Neural progenitor cell (in vitro differentiated cells): ENCODE results near the gene VGLL3. TPM values are rescaled to one million over a fixed set of nuclear protein-coding genes. Genes with fewer than 3 reads are reported as not detected.

ENCODE experiments used
- DNase-seq: peaks from one replicate; pipeline ENCODE4 v3.0.0-alpha.2; 2016; ENCODE audit warnings: low spot score
- H2AFZ ChIP-seq: fragments of 200-600 bp; sonication (generic); replicated peaks from 2 replicates; pipeline ENCODE4 v1.6.1; 2016; ENCODE audit warnings: antibody characterized with exemption
- H3F3A ChIP-seq: fragments of 200-600 bp; sonication (generic); 2 replicates; pipeline ENCODE4 v1.6.1; 2016; ENCODE audit warnings: antibody characterized with exemption, low read depth
- H3K27ac ChIP-seq: fragments of 200-600 bp; sonication (generic); 2 replicates; pipeline ENCODE4 v1.5.1; 2016; ENCODE audit warnings: mild to moderate bottlenecking
- H3K27me3 ChIP-seq: fragments of 200-600 bp; sonication (generic); 2 replicates; pipeline ENCODE4 v1.6.1; 2016; ENCODE audit warnings: mild to moderate bottlenecking, moderate library complexity
- H3K36me3 ChIP-seq: fragments of 200-600 bp; sonication (generic); 2 replicates; pipeline ENCODE4 v1.5.1; 2016
- H3K4me1 ChIP-seq: fragments of 200-600 bp; sonication (generic); 2 replicates; pipeline ENCODE4 v1.6.1; 2016; ENCODE audit warnings: mixed run types
- H3K4me2 ChIP-seq: fragments of 200-600 bp; sonication (generic); 2 replicates; pipeline ENCODE4 v1.6.1; 2016
- H3K4me3 ChIP-seq: fragments of 200-600 bp; sonication (generic); 2 replicates; pipeline ENCODE4 v1.5.1; 2016
- H3K79me2 ChIP-seq: fragments of 200-600 bp; sonication (generic); 2 replicates; pipeline ENCODE4 v1.6.1; 2016; ENCODE audit warnings: low read depth
- H3K9ac ChIP-seq: fragments of 200-600 bp; sonication (generic); 2 replicates; pipeline ENCODE4 v1.6.1; 2016
- H3K9me3 ChIP-seq: fragments of 200-600 bp; sonication (generic); 2 replicates; pipeline ENCODE4 v1.5.1; 2016; ENCODE audit warnings: low read depth
- H4K20me1 ChIP-seq: fragments of 200-600 bp; sonication (generic); 2 replicates; pipeline ENCODE4 v1.6.1; 2016; ENCODE audit warnings: low read depth
- H3K27ac Mint-ChIP-seq: 3 replicates; pipeline ENCODE4 v1.8.0; 2021; ENCODE audit warnings: mixed read lengths
- H3K27me3 Mint-ChIP-seq: 2 replicates; pipeline ENCODE4 v1.8.0; 2022; ENCODE audit warnings: low read depth, mild to moderate bottlenecking, inconsistent platforms, moderate library complexity, mixed read lengths; ENCODE audit not compliant: insufficient read depth
- H3K36me3 Mint-ChIP-seq: 3 replicates; pipeline ENCODE4 v1.8.0; 2021; ENCODE audit warnings: mixed read lengths
- H3K4me1 Mint-ChIP-seq: 3 replicates; pipeline ENCODE4 v1.8.0; 2021; ENCODE audit warnings: mixed read lengths
- H3K4me3 Mint-ChIP-seq: 3 replicates; pipeline ENCODE4 v1.8.0; 2021; ENCODE audit warnings: mild to moderate bottlenecking, moderate library complexity, mixed read lengths
- H3K9me3 Mint-ChIP-seq: 3 replicates; pipeline ENCODE4 v1.8.0; 2020; ENCODE audit warnings: mixed read lengths
- CTCF ChIP-seq: fragments of 200-600 bp; sonication (generic); IDR thresholded peaks from 2 replicates; pipeline ENCODE4 v1.5.1; 2017; ENCODE audit warnings: antibody characterized with exemption, mild to moderate bottlenecking
- EZH2 ChIP-seq: fragments of 200-600 bp; sonication (generic); IDR thresholded peaks from 2 replicates; pipeline ENCODE4 v1.6.1; 2017; ENCODE audit warnings: antibody characterized with exemption, mild to moderate bottlenecking, moderate library complexity
- EZH2phosphoT487 ChIP-seq: fragments of 200-600 bp; sonication (generic); IDR thresholded peaks from 2 replicates; pipeline ENCODE4 v1.6.1; 2017; ENCODE audit warnings: antibody characterized with exemption
- total RNA-seq: library from RNA; depleted of rRNA; stranded (reverse); fragments of >200 nt; gene quantifications from 2 replicates; pipeline ENCODE4 v1.2.3, GENCODE V29; 2015; ENCODE audit warnings: low replicate concordance

Gene VGLL3
- total RNA-seq, 1 donor from 2014 or later = 1.8 TPM

GRCh38 chr3:86990012-86990733 is 776 bp downstream of the VGLL3 start:
- Mint-ChIP-seq H3K36me3 (no peaks in the 10 kb centered on the region), H3K4me3 (peak overlapping the region; percentile 88), H3K4me1 (peaks cover 7% of the 10 kb centered on the region), H3K27me3 (peaks cover 7% of the 10 kb centered on the region), H3K9me3 (no peaks in the 10 kb centered on the region), H3K27ac (no peak overlapping the region)
- Histone ChIP-seq H3K27me3 (peaks cover 19% of the 10 kb centered on the region), H4K20me1 (no peaks in the 10 kb centered on the region), H3K4me2 (peak overlapping the region; percentile 93), H3K36me3 (no peaks in the 10 kb centered on the region), H3K4me3 (peak overlapping the region; percentile 88), H3K79me2 (no peaks in the 10 kb centered on the region), H3K27ac (no peak overlapping the region), H2AFZ (peak overlapping the region; percentile 96), H3K4me1 (peaks cover 8% of the 10 kb centered on the region), H3K9me3 (no peaks in the 10 kb centered on the region), H3K9ac (no peak overlapping the region), H3F3A (peaks cover 5% of the 10 kb centered on the region)
- TF ChIP-seq EZH2 (no peak), CTCF (no peak), EZH2phosphoT487 (no peak)
- DNase-seq = no peak

GRCh38 chr3:86989611-86990010 is 1.3 kb downstream of the VGLL3 start:
- no peak overlapping the region for H3K27ac Mint-ChIP-seq

GRCh38 chr3:86989006-86989405 is 1.9 kb downstream of the VGLL3 start:
- Histone ChIP-seq H2AFZ (no peak overlapping the region), H3F3A (peaks cover 5% of the 10 kb centered on the region), H3K4me3 (no peak overlapping the region), H3K4me2 (no peak overlapping the region), H3K9me3 (no peaks in the 10 kb centered on the region), H3K4me1 (peaks cover 8% of the 10 kb centered on the region), H3K79me2 (no peaks in the 10 kb centered on the region), H4K20me1 (no peaks in the 10 kb centered on the region), H3K36me3 (no peaks in the 10 kb centered on the region), H3K27ac (no peak overlapping the region), H3K9ac (no peak overlapping the region), H3K27me3 (peaks cover 19% of the 10 kb centered on the region)
- peaks cover 7% of the 10 kb centered on the region for H3K4me1 Mint-ChIP-seq
- no peaks in the 10 kb centered on the region for H3K9me3 Mint-ChIP-seq
- no peak for DNase-seq
- no peak overlapping the region for H3K27ac Mint-ChIP-seq
- no peaks in the 10 kb centered on the region for H3K36me3 Mint-ChIP-seq
- H3K27me3 Mint-ChIP-seq = peaks cover 7% of the 10 kb centered on the region
- peak overlapping the region; percentile 19 for H3K4me3 Mint-ChIP-seq
- no peak for TF ChIP-seq EZH2phosphoT487

More at GRCh38 chr3:86989611-86990010, 1.3 kb downstream of the VGLL3 start:
- H3K4me3 ChIP-seq = peak overlapping the region; percentile 88
- H3K36me3 Mint-ChIP-seq = no peaks in the 10 kb centered on the region
- TF ChIP-seq EZH2 (no peak), EZH2phosphoT487 (no peak), CTCF (no peak)
- H4K20me1 ChIP-seq = no peaks in the 10 kb centered on the region
- H3K27ac ChIP-seq = no peak overlapping the region
- no peaks in the 10 kb centered on the region for H3K36me3 ChIP-seq
- no peaks in the 10 kb centered on the region for H3K9me3 ChIP-seq
- no peaks in the 10 kb centered on the region for H3K9me3 Mint-ChIP-seq
- peaks cover 5% of the 10 kb centered on the region for H3F3A ChIP-seq
- peaks cover 19% of the 10 kb centered on the region for H3K27me3 ChIP-seq
- peaks cover 7% of the 10 kb centered on the region for H3K27me3 Mint-ChIP-seq
- no peak overlapping the region for H3K9ac ChIP-seq
- DNase-seq = no peak
- peak overlapping the region; percentile 88 for H3K4me3 Mint-ChIP-seq
- no peaks in the 10 kb centered on the region for H3K79me2 ChIP-seq
- no peak overlapping the region for H2AFZ ChIP-seq
- H3K4me2 ChIP-seq = peak overlapping the region; percentile 93
- H3K4me1 Mint-ChIP-seq = peaks cover 7% of the 10 kb centered on the region
- H3K4me1 ChIP-seq = peaks cover 8% of the 10 kb centered on the region

GRCh38 chr3:86988235-86988634 is 2.7 kb downstream of the VGLL3 start:
- H3K27me3 Mint-ChIP-seq = peaks cover 7% of the 10 kb centered on the region
- DNase-seq = no peak
- Histone ChIP-seq H2AFZ (no peak overlapping the region), H3K4me3 (no peak overlapping the region), H3F3A (peaks cover 5% of the 10 kb centered on the region), H3K9ac (no peak overlapping the region), H4K20me1 (no peaks in the 10 kb centered on the region), H3K4me2 (no peak overlapping the region), H3K4me1 (peaks cover 8% of the 10 kb centered on the region), H3K9me3 (no peaks in the 10 kb centered on the region), H3K36me3 (no peaks in the 10 kb centered on the region), H3K79me2 (no peaks in the 10 kb centered on the region), H3K27ac (no peak overlapping the region), H3K27me3 (peaks cover 19% of the 10 kb centered on the region)
- no peaks in the 10 kb centered on the region for H3K36me3 Mint-ChIP-seq
- H3K9me3 Mint-ChIP-seq = no peaks in the 10 kb centered on the region
- no peak overlapping the region for H3K4me3 Mint-ChIP-seq
- TF ChIP-seq CTCF (no peak), EZH2phosphoT487 (no peak), EZH2 (no peak)
- H3K27ac Mint-ChIP-seq = no peak overlapping the region
- peaks cover 7% of the 10 kb centered on the region for H3K4me1 Mint-ChIP-seq
